GM18519 (cell line): ENCODE data around the gene LDLRAD2.
"Not testable (repeated sequence)": the region's sequence is repeated elsewhere in the genome, so short reads cannot be mapped to it uniquely, and the experiment has no call there.

Source experiments
- ATAC-seq: cut with Tn5 transposase; IDR thresholded peaks from one replicate; pipeline ENCODE4 v1.9.1; 2021; ENCODE audit warnings: mild to moderate bottlenecking, moderate library complexity; ENCODE audit not compliant: unreplicated experiment, low FRiP score

LDLRAD2 gene

DNA sequence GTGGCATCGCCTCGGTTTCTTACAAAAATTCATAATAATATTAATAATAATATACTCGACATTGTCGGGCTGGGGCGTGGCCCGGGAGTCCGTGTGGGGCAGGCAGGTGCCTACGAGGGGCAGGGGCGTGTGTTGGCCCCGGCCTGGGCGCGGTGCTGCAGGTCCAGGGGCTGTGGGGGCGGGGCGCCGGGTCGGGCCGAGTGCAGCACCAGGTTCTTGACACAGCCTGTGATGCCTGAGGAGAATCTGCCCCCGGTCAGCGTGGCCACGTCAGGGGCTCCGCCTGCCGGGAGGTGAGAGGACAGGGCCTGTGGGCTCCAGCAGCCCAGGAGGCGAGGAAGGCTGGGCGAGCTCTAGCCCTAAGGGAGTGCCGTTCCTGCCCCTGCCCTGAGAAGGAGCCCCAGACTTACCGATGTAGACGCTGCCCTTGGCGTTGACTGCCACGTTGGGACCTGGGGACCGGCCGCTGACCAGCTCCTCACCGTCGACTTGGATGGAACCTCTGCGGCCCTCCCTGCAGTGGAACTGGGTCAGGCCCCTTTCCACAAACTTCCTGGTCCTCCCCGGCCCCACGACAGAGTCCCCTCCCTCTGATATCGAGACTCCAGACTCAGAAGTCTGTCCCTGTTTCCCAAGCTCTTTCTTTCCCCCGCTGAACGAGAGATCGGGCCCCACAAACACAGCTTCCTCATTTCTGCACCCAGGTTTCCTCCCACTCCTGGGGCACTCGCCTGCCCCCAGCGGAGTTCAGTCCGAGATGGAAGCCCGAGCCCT lies 11.3 kb downstream of the LDLRAD2 start:
- ATAC-seq, result no peak

DNA sequence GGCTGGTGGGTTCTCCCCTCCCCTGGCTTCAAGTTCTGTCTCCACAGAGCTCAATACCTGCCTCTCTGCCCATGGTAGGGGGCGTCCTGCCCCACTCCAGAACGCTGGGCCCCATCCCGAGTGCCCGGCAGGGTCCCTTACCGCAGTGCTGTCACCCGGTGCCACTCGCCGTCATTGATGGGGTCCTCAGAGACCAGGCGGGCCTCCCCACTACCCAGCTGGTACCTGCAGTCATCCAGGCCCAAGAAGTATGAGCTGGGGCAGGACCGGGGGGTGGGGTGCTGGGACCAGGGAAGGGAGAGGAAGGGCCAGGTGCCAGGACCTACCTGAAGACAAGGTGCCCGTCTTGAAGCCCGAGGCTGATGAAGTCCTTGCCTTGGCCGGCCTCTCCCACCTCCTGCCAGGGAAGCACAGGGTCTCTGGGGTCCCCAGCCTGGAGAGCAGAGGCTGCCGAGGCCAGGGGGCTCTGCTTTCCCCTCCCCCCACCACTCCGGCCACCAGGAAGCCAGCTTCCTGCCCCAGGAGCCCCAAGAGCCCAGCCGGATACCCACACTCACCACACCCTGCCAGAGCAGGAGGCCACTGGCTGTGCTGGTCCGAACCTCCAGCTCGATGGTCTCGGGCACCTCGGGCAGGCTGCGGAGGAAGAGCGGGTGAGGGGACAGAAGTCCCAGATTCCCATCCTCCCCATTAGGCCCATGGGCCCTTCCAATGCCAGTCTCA lies 12.1 kb downstream of the LDLRAD2 start:
- ATAC-seq, result no peak

DNA sequence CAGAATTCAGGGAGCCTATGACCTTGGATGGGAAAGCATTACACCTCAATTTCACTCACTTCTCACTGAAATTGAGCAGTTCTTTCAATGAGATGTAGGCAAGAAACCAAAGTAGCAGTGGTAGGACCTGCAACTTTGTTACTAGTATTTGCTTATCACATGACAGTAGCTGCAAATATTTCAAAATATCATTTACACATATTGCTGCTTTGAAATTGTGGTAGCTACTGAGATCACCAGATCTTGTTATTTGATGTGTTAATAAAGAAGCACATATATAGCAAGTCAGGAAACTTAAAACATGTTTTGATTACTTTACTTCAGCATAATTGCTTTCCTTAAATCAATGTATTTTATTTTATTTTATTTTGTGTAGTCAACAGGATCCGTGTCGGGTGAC lies 12.9 kb downstream of the LDLRAD2 start:
- no peak for ATAC-seq

DNA sequence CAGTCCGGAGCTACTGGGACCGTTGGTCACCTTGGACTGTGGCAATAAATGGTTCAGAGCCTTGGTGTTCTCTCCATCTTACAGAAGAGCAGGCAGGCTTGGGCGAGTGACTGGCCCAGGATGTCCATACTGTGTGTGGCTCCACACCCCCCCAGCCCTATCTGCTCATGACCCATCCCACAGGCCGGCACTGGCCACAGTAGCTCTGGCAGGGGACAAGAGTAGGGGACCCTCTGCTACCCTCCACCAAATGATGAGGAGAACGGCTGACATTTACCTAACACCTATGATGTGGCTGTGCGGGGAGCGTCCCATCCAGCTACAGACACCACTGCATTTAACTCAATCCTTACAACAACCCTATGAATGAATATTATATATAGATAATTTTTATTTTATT lies 13.3 kb downstream of the LDLRAD2 start:
- ATAC-seq, result no peak

DNA sequence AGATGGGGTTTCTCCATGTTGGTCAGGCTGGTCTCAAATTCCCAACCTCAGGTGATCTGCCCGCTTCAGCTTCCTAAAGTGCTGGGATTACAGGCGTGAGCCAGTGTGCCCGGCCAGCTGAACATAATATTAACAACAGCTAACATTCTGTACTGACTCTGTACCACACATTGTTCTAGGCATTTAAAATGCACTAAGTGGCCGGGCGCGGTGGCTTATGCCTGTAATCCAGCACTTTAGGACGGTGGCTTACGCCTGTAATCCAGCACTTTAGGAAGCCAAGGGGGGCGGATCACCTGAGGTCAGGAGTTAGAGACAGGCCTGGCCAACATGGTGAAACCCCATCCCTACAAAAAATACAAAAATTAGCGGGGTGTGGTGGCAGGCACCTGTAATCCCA lies 14.6 kb downstream of the LDLRAD2 start:
- not testable (repeated sequence) for ATAC-seq

DNA sequence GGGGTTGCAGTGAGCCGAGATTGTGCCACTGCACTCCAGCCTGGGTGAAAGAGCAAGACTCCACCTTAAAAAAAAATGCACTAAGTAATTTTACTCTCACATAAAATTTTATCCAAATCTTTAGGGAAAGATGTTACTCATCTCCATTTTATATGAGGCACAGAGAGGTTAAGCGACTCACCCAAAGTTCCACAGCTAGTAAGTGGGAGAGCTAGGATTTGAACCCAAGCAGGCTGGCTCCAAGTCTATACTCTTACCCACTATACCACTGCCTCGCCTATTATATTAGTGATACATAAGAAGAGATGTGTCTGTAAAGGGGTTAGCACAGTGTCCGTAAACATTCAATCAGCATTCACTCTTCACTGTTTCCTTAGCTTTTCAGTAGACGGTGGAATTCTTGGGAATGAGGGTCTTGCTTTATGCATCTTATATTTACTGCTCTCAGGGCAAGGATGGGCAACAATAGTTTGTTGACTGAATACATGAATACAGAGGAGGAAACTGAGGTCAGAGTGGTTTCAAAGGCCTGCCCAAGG lies 15.1 kb downstream of the LDLRAD2 start:
- no peak for ATAC-seq

DNA sequence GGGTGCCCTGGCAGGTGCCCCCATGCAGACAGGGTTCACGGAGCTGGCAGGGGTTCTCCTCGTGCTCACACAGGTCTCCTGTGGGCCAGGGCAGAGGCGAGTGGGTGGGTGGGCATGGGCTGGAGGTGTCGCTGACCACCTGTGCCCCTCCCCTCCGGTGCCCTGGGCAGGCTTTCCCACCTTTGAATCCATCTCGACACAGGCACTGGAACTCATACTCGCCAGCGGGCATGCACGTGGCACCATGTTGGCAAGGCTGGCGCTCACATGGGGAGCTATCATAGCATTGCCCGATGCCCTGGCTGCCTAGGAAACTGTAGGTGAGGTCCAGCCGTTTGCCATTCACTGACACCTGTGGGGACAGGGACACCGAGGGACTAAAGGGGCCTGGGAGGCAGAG lies 16.0 kb downstream of the LDLRAD2 start:
- no peak for ATAC-seq

DNA sequence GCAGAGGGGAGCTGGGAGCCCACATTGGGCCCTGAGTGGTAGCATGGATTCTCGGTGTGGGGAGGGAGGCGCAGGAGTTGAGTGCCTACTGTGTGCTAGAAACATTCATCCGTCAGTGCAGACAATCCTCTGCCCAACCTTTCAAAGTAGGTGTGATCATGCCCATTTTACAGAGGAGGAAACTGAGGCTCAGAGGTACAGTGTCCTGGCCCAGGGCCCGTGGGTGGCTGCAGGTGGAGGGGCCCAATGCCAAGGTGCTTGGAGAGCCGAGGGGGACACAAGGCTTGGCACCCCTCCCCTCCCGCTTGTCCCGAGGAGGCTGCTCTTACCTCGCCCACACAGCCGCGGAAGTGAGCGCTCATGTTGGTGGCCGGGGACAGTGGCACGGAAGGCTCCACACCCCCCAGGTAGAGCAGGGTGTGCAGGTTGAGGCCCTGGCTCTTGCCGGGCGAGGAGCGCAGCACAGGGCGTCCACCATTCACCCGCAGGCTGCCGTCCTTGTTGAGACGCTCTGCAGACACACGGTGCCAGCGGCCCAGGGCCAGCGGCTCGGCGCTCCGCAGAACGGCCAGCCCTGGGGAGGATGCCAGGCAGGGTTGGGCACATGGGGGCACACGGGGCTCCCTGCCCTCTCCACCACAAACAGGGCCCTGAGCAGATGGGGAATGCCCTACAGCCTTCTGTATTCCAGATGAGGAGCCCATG lies 16.6 kb downstream of the LDLRAD2 start:
- ATAC-seq, result no peak

DNA sequence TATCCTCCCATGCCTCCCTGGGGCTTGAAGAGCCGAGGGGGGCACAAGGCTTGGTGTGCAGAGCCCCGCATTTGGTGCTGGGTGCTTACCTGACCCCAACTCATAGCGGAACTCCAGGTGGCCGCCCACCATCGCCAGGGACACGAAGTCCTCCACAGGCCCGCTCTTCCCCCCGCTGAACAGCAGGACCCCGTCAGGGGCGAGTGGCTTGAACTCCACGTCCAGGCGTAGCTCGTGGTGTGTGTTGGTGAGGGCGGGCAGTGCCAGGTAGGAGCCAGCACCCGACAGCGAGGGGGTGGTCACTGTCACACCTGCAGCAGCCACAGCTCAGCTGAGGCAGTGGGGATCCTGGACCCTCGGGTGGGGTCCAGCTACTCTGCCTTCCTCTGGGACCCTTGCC lies 17.2 kb downstream of the LDLRAD2 start:
- no peak for ATAC-seq

DNA sequence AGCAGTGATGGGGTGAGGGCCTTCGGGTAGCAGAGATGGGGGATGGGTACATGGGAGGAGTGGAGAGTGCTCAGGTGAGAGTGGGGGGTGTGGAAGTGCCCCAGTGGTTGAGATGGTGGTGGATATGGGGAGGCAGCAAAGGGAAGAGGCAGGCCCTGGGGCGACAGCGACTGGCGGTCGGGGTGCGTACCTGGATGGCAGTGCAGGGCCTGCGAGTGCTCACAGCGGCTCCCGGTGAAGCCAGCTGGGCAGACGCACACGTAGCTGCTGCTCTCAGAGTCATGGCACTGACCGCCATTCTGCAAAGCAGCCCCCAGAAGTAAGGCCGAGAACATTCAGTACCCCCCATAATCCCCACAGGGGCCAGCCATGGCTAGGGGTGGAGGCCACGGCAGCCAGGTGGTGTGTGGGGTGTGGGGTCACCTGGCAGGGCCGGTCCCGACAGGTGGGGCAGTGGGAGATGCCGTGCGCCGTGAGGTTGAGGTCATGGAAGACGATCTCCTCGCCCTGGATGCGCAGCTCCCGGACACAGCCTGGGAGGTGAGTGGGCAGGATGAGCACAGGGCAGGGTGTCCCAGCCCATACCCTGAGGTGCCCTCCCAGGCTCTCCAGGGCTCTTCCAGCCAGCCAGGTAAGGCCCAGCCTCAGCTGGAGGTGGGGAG lies 18.9 kb downstream of the LDLRAD2 start:
- no peak for ATAC-seq

DNA sequence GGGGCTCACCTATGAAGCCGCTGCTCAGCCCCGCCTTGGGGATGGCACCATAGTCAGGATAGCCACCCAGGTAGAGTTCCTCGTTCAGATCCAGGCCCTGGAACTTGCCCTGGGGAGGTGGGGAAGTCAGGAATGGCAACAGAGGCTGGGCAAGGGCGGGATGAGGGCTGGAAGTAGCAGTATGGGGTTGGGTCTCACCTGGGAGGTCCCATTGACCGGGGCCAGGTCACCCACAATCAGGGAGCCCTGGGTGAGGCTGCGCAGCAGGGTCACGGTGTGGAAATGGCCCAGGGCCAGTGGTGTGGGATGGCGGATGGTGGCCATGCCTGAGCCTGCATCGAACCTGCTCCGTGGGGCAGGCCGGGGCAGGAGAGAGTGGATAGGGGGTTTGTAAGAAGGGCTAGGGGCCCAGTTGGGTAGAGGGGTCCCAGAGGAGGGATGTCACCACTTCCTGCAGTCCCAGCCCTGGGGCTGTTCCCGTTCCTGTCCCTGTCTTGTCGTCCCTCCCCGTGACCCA lies 19.4 kb downstream of the LDLRAD2 start:
- no peak for ATAC-seq

DNA sequence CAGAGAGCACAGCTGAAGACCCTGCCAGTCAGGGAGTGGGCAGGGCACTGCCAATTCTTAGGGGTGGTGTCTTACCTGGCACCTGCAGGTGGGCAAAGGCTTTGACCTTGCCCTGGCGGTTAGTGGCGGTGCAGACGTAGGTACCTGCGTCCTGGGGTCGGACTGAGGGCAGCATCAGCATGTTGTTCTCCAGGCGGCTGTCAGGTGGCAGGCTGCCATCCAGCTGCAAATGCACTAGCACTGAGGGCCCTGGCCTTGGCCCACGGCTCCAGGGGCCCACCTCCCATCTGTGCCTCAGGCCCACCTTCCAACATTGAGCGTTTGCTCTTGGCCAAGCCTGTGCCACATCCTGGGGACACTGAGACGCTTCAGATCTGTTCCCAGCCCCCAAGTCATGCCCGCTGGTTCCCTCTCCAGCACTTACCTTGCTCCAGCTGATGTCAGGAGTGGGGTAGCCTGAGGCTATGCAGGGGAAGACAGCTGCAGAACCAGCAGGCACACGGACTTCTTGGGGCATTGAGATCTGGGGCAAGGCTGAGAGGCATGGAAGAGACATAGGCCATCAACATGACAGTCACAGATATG lies 21.4 kb downstream of the LDLRAD2 start:
- no peak for ATAC-seq

DNA sequence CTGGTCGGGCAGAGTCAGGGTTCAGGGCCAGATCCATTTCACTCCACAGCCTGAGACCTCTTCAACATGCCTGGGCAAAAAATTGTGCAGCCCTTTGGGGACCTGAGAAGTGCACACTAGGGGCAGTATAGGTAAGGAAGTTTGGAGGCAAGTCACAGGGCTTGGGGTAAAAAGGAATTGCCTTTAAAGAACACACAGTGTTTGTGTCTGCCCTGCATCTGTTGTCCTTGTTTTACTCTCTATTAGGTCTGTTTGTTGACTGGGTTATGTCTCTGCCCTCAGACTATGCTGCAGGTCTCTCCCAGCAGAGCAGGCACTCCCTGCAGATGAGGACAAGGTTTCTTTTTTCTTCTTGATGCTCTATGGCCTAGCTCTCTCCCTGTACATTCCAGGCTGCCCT lies 22.0 kb downstream of the LDLRAD2 start:
- no peak for ATAC-seq

DNA sequence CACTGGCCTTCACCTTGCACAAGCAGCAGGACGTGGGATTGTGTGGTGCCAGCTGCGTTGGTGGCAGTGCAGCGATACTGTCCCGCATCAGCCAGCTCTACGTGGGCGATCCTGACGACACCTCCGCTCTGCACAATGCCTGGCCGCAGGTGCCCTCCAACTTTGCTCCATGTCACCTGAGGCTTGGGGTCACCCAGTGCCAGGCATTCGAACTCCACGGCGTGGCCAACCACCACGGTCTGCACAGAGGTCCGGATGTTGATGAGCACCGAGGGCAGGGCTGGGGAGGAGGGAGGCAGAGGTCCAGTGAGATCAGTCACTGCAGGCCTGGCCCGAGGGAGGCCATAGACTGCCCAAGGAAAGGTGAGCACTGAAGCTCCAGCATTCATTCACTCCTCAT lies 22.6 kb downstream of the LDLRAD2 start:
- ATAC-seq, result no peak

DNA sequence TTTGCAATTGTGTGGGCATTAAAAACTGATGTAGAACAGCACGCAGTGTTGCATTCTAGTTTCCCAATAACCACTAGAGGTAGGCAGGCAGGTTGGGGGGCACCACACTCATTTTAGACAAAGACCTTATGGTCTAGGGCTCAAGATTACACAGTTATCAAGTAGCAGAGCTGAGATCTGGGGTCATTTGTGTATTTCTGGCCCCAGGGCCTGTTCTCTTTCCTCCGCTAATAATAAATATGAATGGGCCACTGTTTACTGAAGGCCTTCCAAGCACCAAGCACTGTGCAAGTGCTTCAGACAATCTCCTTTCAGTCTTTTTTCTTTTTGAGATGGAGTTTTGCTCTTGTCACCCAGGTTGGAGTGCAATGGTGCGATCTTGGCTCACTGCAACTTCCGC lies 23.9 kb downstream of the LDLRAD2 start:
- no peak for ATAC-seq

DNA sequence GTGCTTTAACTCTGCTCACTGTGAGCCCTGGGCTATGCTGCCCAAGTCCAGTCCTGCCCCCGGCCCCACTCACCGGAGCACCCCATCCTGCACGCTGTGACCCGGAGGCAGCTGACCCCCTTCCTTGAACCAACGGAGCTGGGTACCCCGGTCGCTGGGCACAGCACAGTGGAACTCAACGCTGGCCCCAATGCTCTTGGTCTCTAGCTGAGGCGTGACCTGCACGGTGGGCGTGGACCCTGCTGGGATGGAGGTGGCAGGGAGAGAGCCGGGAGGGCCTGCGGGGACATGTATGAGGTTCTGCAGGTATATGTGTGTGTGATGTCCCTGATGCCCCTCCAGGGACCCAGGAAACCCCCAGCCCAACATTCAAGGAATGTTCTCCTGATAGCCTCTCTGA lies 24.7 kb downstream of the LDLRAD2 start:
- no peak for ATAC-seq

DNA sequence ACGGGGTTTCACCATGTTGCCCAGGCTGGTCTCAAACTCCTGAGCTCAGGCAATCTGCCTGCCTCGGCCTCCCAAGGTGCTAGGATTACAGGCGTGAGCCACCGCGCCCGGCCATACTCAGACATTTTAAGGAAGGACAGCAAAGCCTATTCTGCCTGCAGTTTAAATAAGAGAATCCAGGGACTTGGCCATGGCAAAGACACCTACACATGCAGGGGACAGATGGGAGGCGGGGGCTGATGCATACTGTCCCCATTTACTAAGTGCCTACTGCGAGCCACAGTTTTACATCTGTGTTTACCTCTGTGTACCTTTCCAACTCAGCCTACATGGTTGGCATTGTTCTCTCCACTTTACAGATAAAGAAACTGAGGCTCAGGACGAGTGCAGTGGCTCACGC lies 25.4 kb downstream of the LDLRAD2 start:
- no peak for ATAC-seq

DNA sequence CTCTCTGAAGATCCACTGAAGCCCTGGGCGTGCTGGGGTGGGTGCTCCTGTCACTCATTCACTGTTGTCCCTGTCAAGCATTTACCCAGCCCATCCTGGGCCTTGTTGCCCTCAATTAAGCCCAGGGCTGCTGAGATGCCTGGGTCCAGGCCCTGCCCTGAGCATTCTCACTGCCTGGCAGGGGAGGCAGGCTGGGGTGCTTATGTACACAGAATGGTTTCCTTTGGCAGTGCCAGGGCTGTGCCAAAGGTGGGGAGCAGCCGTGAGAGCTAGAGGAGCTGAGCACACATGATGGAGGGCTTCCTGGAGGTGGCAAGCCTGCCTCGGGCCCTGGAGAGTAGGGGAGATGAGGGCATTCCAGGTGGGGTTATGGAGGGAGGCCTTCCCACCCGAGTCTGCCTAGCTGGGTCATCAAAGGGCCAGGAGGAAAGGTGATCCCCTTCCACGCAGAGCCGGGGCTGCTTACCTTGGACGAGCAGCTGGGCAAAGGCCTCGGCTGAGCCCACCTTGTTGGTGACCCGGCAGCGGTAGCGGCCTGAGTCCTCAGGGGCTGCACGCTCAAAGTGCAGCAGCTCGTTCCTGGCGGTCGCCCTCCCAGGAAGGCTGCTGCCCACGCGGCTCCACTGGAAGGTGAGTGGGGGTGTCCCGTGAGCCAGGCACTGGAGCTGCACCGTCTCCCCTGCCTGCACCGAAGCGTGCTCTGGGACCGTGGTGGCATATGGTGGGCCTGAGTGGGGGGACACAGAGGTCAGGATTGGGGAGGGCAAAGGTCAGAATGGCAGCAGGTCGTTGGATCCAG lies 26.5 kb downstream of the LDLRAD2 start:
- ATAC-seq, result no peak

DNA sequence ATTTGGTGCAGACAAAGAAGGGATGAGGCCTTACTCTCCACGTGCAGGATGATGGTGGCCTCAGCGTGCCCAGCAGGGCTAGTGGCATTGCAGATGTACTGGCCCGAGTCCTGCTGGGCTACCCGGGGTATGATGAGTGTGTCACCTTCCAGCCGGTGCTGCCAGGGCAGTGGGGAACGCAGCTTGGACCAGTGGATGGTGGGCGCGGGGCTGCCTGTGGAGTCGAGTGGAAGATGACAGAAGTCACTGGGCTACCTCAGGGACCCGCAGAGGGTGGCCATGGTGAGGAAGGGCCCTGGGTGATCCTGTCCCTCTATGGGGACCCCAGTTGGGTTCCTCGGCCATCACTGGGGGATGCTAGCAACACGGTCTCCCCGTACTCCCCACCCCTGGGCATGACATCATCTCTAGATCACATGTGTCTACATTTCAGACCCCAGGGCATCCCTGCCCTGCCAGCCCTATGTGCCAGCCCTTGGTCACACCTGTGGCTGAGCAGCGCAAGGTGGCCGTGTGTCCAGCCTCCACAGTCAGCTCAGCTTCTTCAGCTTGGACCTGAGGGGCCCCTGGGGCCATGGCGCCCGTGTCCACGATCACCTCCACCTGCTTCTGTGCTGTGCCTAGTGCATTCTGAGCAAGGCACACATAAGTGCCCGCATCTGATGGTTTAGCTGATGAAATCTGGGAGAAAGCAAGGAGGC lies 27.4 kb downstream of the LDLRAD2 start:
- ATAC-seq, result no peak
